IPS-15b (cell line): ENCODE results near the gene HOXA4.

Experiments
- H3K27me3 ChIP-seq: one replicate; pipeline ENCODE4 v1.6.1; 2013; ENCODE audit warnings: low read length; ENCODE audit not compliant: control insufficient read depth, insufficient read depth
- H3K36me3 ChIP-seq: one replicate; pipeline ENCODE4 v1.6.1; 2013; ENCODE audit warnings: low read length; ENCODE audit not compliant: control insufficient read depth, insufficient read depth
- H3K4me1 ChIP-seq: one replicate; pipeline ENCODE4 v1.6.1; 2013; ENCODE audit warnings: mild to moderate bottlenecking, low read length; ENCODE audit not compliant: control insufficient read depth, insufficient read depth
- H3K4me3 ChIP-seq: one replicate; pipeline ENCODE4 v1.5.1; 2013; ENCODE audit warnings: low read depth, low read length
- H3K9ac ChIP-seq: one replicate; pipeline ENCODE4 v1.6.1; 2013; ENCODE audit warnings: low read depth, mild to moderate bottlenecking, low read length
- H3K9me3 ChIP-seq: one replicate; pipeline ENCODE4 v1.6.1; 2013; ENCODE audit warnings: mild to moderate bottlenecking, low read length; ENCODE audit not compliant: control insufficient read depth, insufficient read depth

The HOXA4 gene

DNA sequence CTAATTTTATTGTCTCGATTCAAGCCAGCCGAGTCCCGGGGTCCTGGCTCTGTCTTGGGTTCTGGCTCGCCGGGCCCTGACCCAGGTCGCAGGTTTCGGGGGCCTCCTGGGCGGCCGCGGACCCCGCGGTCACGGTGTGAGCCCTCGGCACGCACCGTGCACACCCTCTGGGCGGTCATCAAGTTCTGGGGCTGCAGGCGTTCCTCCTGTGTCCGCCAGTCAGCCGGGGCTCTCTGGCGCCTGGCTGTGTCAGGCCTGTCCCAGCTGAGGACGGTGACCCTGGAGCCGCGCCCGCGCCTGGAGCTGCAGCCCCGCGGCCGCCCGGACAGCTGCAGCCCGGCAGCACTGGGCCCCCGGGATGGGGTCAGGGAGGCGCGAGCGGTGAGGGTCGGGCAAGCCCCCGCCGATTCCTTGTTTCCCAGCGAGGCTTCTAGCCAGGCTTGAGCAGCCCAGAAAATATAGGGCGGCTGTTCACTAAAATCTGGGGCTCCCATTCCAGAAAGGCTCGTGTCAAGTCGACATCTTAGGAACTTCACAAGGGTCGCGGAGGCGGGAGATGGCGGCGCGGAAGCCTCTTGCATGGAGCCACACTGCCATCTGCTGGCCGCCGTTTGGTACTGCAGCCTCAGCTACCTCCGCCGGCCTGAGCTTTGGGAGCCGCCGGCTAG, 30.1 kb upstream of the HOXA4 start:
- Histone ChIP-seq H3K9ac (no peak overlapping the region), H3K9me3 (no peaks in the 10 kb centered on the region), H3K27me3 (peaks cover 97% of the 10 kb centered on the region), H3K36me3 (no peaks in the 10 kb centered on the region), H3K4me1 (no peaks in the 10 kb centered on the region), H3K4me3 (peak overlapping the region; percentile 46)

- Histone ChIP-seq H3K27me3 (peaks cover 97% of the 10 kb centered on the region), H3K9ac (no peak overlapping the region)
Observed at GRCh38 chr7:27160145-27160545, 29.6 kb upstream of the HOXA4 start.

DNA sequence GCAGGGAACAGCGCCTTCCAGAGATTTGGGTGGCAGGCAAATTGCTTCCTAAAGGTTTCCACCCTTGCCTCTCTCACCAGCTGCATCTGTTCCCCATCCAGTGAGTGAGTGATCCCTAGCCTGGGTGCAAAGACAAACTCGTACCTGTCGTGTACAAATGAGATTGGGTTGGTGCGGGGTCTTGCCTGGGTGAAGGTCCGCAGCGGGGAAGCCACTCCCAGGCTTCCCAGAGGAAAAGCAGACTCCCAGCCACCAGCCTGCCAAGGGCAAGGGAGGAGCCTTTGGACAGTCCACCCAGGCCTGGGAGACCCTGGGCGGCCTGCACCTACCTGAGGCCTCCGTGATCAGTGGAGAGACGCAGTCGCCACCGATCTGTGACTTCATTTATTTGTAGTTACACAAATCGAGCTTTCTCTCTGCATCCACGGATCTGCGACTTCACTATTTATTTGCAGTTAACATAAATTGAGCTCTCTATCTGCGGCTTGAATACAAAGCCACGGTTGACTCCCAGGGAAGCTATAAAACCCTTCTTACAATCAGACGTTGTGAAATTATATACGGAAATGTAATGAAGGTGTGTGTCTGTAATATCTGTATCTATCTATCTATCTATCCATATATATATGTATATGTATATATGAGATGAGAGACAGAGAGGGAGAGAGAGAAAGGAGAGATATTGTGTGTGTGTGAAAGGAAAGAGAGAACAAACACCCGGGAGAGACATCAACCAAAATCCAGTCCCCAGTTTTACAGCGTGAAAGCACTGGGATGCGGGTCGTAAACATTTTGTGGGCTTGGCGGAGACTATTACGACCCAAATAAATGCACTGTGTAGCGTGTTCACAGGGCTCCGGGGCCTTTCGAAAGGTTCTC, 28.9 kb upstream of the HOXA4 start:
- Histone ChIP-seq H3K27me3 (peaks cover 97% of the 10 kb centered on the region), H3K4me1 (no peaks in the 10 kb centered on the region), H3K4me3 (peak overlapping the region; percentile 20), H3K36me3 (no peaks in the 10 kb centered on the region), H3K9me3 (no peaks in the 10 kb centered on the region), H3K9ac (no peak overlapping the region)

More at GRCh38 chr7:27160145-27160545, 29.6 kb upstream of the HOXA4 start:
- Histone ChIP-seq H3K9me3 (no peaks in the 10 kb centered on the region), H3K4me1 (no peaks in the 10 kb centered on the region), H3K36me3 (no peaks in the 10 kb centered on the region), H3K4me3 (peak overlapping the region; percentile 46)

- Histone ChIP-seq H3K9ac (no peak overlapping the region), H3K9me3 (no peaks in the 10 kb centered on the region), H3K4me1 (no peaks in the 10 kb centered on the region), H3K4me3 (no peak overlapping the region), H3K27me3 (peaks cover 97% of the 10 kb centered on the region), H3K36me3 (no peaks in the 10 kb centered on the region)
Observed at GRCh38 chr7:27158436-27159265, 28.1 kb upstream of the HOXA4 start.

- peaks cover 97% of the 10 kb centered on the region for H3K27me3 ChIP-seq
- H3K4me3 ChIP-seq: peak overlapping the region; percentile 30
- no peaks in the 10 kb centered on the region for H3K36me3 ChIP-seq
- no peak overlapping the region for H3K9ac ChIP-seq
- H3K4me1 ChIP-seq: no peaks in the 10 kb centered on the region
- no peaks in the 10 kb centered on the region for H3K9me3 ChIP-seq
Observed at GRCh38 chr7:27157702-27158431, 27.3 kb upstream of the HOXA4 start.

- H3K9me3 ChIP-seq: no peaks in the 10 kb centered on the region
- no peak overlapping the region for H3K9ac ChIP-seq
- no peaks in the 10 kb centered on the region for H3K4me1 ChIP-seq
- H3K4me3 ChIP-seq: peak overlapping the region; percentile 30
- no peaks in the 10 kb centered on the region for H3K36me3 ChIP-seq
- H3K27me3 ChIP-seq: peaks cover 97% of the 10 kb centered on the region
Observed at GRCh38 chr7:27156916-27157701, 26.6 kb upstream of the HOXA4 start.

DNA sequence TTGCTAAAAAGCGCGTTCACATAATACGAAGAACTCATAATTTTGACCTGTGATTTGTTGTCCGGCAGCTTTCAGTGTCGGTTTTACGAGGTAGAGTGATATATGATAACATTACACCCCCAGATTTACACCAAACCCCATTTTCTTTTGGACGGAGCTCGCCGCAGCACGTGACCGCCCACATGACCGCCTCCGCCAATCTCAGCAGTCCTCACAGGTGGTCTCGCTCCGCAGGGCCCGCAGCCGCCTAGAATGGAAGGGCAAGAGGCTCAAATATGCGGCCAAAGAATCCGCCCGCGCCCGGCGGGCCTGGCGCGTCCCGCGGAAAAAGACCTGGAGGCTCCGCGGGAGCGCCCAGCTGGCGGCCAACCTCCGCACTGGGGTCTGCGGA, 25.9 kb upstream of the HOXA4 start, which contains the start of gene HOXA7:
Gene HOXA7 (minus strand): TSS at position 168 of the 391 bp plus-strand sequence. CDS start 130 bp downstream, at position 38.
- peaks cover 98% of the 10 kb centered on the region for H3K27me3 ChIP-seq
- peak within 1 kb of the TSS; percentile 43 for H3K4me3 ChIP-seq
- H3K4me1 ChIP-seq: no peaks in the 10 kb centered on the region
- no peaks in the 10 kb centered on the region for H3K9me3 ChIP-seq
- H3K9ac ChIP-seq: no peak within 1 kb of the TSS
- no peaks in the 10 kb centered on the region for H3K36me3 ChIP-seq

DNA sequence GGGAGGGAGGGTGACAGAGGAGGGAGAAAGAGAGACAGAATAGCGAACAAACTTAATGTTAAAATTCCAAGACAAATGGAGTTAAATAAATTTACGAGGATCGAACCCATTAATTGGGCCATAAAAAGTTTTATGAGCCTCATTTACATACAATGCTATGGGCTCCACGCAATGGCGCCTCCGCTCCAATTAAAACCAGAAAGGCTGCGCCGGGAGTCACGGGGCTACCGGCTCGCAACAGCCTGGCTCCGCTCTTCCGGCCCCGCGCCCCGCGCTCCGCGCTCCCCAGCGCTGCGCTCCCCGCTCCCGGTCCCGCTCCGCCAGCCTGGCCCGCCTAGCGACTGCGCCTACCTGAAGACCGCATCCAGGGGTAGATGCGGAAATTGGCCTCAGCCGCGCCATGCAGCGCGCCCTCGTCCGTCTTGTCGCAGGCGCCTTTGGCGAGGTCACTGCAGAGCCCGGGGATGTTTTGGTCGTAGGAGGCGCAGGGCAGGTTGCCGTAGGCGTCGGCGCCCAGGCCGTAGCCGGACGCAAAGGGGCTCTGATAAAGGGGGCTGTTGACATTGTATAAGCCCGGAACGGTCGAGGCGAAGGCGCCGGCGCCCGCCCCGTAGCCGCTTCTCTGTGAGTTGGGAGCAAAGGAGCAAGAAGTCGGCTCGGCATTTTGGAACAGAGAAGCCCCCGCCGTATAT, 25.4 kb upstream of the HOXA4 start:
- Histone ChIP-seq H3K36me3 (no peaks in the 10 kb centered on the region), H3K4me1 (no peaks in the 10 kb centered on the region), H3K4me3 (peak overlapping the region; percentile 43), H3K27me3 (peaks cover 99% of the 10 kb centered on the region), H3K9ac (no peak overlapping the region), H3K9me3 (no peaks in the 10 kb centered on the region)

- H3K9me3 ChIP-seq: no peaks in the 10 kb centered on the region
- no peaks in the 10 kb centered on the region for H3K36me3 ChIP-seq
- peak overlapping the region; percentile 22 for H3K4me3 ChIP-seq
- H3K27me3 ChIP-seq: peaks cover 99% of the 10 kb centered on the region
- no peak overlapping the region for H3K9ac ChIP-seq
- no peaks in the 10 kb centered on the region for H3K4me1 ChIP-seq
Observed at GRCh38 chr7:27154901-27155815, 24.6 kb upstream of the HOXA4 start.
